Suppressor macrophage (primary cell): ENCODE data around the gene GPR160.
"Not testable (repeated sequence)": the region's sequence is repeated elsewhere in the genome, so short reads cannot be mapped to it uniquely, and the experiment has no call there.

Experiments
- DNase-seq, 4 experiments: peaks; one replicate each; pipeline ENCODE4 v3.0.0-alpha.2; 2020 to 2022

Gene GPR160

GRCh38 chr3:170075441-170076091 lies 37.8 kb downstream of the GPR160 start:
- DNase-seq: no peak

GRCh38 chr3:170076715-170077238 lies 39.0 kb downstream of the GPR160 start:
- no peak for DNase-seq

- no peak for DNase-seq
These were observed 39.6 kb downstream of the GPR160 start for GRCh38 chr3:170077361-170077760.

DNA sequence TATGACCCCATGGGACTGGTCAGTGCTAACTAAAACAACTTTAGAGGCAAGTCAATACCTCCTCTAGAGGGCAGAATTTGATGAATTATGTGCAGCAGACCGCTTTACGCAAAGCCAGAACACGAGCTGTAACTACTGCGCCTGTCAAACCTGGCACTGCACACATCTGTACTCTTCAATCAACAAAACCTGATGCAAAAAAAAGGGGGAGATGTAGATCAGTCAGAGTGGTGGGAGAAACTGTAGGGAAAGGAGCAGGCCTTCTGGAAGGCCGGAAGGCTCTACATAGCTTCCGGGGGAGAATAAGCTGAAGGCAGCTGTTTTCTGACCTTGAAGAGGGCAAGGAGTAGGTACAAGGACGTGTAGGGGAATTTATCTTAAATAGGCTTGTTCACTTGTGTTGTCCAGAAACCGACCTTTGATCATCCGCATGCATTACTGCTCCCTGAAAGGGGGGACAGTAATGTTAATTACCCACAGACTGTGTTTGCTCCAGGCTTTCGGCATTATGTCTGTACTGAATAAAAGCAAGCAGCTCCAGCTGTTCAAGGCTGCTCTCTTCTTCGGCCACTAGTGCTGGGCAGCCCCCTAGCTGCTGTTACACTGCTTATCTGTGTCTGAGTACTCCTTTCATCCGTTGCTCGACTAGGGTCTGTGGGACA lies 41.0 kb downstream of the GPR160 start:
- DNase-seq: no peak

- DNase-seq: no peak
These were observed 41.9 kb downstream of the GPR160 start for GRCh38 chr3:170079536-170080165.

DNA sequence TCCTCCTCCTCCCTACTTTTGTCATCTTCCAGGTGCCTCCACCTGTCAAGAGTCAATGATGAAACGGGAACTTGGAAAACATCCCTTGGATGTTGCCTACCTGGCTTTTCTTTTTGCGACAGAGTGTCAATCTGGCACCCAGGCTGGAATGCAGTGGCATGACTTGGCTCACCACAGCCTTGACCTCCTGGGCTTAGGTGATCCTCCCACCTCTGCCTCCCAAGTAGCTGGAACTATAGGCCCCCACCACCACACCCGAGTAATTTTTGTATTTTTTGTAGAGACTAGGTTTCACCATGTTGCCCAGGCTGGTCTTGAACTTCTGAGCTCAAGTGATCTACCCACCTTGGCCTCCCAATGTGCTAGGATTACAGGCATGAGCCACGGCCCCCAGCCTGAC lies 42.8 kb downstream of the GPR160 start:
- no peak for DNase-seq

DNA sequence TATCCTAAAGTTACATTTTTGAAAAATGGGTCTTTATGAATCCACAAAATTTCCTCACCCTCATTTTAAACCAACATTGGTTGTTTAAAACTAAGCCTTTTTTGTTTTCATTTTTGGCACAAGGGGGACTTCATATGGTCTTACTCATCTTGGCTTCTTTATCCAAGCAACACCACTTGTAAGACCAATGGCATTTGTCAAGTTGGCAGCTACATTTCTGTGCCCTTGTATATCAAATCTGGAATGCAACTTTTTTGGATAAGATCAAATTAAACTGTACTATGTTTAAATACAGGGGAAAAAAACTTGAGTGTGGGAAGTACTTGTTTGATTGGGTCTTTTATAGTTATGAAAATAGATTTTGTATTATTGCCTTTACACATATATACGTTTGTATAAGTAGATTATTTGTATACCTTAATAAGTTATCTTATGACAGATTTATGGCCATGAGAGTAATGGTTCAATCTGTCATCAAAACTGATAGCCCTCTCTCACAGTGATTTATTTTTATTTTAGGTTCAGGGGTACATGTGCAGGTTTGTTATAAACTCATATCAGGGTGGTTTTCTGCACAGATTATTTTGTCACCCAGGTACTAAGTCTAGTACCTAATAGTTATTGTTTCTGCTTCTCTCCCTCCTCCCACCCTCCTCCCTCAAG lies 43.4 kb downstream of the GPR160 start:
- DNase-seq: no peak

DNA sequence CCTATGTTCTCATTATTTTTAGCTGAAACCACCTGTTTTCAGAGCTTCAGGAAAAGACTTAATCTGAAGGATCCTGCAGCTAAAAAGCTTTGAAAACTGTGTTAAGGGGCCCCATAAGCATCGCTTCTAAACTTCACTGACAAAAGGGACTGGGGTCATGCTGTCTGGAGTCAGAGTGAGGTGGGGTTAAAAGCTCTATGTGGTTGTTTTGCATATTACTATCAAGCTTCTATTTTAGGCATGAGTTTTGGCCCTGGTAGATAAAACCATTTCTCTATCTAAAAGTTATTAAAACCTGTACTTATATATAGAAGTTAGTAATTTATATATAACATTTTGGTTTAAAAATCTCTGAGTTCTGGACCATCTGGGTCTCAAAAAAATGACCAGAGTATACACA lies 45.5 kb downstream of the GPR160 start:
- no peak for DNase-seq

DNA sequence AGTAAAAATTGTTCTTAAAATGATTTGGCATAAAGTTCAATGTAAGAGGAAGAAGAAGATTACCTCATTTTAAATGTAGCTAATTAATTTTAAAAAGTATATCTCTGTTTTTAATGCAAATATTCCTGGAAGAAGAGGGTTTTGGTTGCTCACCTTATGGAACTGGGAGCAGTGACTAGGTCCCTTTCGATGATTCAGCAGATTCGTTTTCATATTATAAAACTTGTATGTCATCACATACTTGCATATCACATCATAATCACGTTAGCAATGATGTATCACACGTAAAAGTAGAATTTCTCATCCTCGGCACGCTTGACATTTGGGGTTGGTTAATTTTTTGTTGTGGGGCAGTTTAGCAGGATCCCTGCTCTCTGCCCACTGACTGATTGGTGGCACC lies 47.6 kb downstream of the GPR160 start:
- DNase-seq: no peak

DNA sequence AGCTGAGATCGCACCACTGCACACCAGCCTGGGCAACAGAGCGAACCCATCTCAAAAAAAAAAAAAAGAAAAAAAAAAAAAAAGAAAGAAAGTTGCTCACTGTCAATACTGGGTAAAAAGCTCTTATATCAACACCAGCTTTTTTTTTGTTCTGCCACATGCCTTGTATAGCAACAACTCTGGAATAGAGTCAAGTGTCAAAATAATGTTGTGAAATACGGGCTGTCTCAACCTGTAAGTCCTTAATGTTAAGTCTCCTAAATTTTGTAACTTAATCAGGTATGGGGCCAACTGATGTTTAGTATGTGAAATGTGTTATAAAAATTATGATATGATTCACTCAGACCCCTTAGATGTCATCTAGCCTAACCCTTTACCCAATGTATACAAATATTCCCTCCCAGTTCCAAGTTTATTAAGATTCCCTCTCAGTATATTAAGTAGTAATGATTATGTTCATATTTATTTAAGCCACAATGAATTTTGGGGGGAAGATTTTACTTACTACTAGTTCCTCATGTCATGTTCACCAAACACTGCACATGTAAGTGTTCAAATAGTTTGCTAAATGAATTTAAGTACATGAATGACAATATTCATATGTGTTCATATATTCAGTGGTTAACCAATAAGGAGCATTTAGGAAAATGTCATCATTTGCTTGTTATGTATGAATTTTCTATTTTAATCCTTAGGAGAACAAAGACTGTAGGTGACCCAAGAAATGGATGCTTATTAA lies 52.2 kb downstream of the GPR160 start:
- no peak for DNase-seq

DNA sequence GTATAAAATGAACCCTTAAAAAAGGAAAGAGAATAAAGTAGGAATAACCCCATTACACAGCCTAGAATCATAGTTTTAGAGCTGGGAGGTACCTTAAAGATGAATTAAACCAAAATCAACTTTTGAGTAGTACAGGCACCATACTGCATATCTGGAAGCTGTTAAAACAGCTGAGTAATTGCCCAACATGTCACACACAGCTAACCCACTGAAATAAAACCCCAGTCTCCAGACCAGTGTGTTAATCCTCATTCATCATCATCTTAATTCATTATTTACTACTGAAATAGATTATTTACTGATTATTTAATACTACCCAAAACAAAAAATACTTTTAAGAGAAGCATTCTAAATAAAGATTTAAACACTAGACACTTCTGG lies 52.8 kb downstream of the GPR160 start:
- DNase-seq: no peak

GRCh38 chr3:170092907-170093306 lies 55.1 kb downstream of the GPR160 start:
- DNase-seq: peak in 2 of 4 experiments; percentile 5 to 30

DNA sequence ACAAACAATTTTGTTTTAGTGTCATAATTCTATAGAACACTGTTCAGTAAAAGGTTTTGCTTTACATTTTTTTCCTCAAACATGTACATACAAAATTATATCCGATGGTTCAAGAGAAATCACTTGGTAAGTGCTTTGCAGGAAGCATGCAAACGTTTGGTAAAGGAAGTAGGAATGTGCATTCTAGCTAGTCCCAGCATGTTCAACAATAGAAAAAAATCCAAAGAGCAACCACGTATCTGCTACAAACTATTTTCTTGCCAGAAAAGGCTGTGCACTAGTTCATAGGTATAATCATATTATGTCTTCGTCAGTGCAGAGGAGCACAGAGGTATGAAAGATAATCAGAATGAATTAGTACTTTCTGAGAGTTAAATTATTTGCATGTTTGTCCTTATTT lies 58.0 kb downstream of the GPR160 start:
- DNase-seq: no peak

GRCh38 chr3:170096342-170096741 lies 58.5 kb downstream of the GPR160 start:
- no peak for DNase-seq

DNA sequence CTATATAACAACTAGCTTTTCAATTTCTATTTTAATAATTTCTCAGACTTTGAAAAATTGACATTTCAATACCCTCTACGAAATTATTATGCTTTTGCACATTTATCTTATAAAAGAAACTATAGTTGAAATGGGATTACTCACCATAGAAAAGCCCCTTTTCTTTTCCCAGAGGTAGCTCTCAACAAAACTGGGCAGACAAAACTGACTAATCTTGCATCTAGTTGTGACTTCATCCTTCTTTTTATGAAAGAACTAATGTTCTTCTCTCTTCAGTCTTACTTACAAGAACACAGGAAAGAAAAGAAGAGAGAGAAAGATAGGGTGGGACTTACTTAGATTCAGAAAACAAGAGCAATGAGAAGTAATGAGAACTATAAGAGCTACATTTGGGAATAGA lies 61.0 kb downstream of the GPR160 start:
- no peak for DNase-seq

GRCh38 chr3:170100944-170101343 lies 63.1 kb downstream of the GPR160 start:
- DNase-seq: no peak

DNA sequence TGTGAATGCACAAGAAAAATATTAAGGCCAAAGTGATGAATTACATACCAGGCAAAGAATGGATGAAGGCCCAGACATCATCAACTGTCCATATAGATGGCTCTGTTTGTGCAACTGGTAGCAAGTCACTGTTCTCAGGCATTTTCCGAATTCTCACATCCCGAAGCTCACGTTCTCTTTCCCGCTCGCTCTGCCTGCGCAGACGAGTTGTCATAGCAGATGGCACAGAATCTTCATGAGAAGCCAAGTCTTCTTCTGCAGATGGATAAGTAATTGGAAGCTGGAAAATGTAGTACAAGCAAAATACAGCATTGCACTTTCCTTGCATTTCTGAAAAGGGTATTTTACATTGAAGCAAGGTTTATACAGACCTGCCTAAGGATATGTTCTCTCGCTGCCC lies 64.6 kb downstream of the GPR160 start:
- no peak for DNase-seq

- DNase-seq: no peak
These were observed 70.1 kb downstream of the GPR160 start for GRCh38 chr3:170107941-170108340.

GRCh38 chr3:170108955-170109354 lies 71.2 kb downstream of the GPR160 start:
- DNase-seq: no peak

DNA sequence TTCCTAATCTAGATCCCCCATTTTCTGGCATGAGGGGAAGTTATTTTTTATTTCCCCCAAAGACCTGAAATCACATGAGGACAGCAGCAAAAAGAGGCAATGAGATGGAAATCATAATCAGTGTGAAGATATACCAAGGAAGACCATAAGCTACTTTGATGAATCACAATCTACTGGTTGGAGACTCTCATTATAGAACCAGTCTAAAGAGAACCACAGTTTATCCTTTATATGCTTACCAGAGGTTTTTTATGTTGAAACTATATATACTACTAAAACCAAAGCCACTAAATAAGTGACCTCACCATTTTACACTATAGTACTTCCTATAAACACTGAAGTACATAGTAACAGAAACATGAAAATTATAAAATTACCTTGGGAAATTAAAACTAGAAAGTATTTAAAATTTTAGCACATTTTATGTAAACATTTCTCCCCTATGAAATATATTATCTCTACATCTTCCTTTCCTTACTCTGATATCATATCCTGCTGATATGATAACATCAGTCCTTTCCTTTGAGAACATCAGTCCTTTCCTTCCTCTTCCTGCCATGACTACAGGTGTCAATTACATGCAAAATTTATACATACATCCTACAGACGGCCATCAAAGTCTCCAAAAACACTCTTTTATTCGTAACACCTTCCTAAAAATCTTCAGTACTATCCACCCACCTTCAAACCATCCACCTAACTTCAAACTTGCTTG lies 71.9 kb downstream of the GPR160 start:
- DNase-seq: no peak

- DNase-seq: no peak
These were observed 73.5 kb downstream of the GPR160 start for GRCh38 chr3:170111147-170111771.

GRCh38 chr3:170114165-170114564 lies 76.4 kb downstream of the GPR160 start:
- not testable (repeated sequence) for DNase-seq
